ENCODE measurements around the gene BARHL2.
A peak's percentile ranks its signal among the peaks of the same experiment; 100 is the strongest.

The BARHL2 gene

GRCh38 chr1:90724926-90725656 is 8.0 kb upstream of the BARHL2 start:
- DNase-seq (ENCODE audit: low read depth), result no peak

GRCh38 chr1:90724361-90724760 is 7.3 kb upstream of the BARHL2 start:
- DNase-seq (ENCODE audit: low read depth), result no peak

- DNase-seq (ENCODE audit: low read depth), result peak; percentile 10
Measured at GRCh38 chr1:90723590-90724108, 6.5 kb upstream of the BARHL2 start.

GRCh38 chr1:90722874-90723589 is 5.9 kb upstream of the BARHL2 start:
- no peak for DNase-seq (ENCODE audit: low read depth)

- DNase-seq (ENCODE audit: low read depth), result peak; percentile 62
Measured at GRCh38 chr1:90721210-90722194, 4.4 kb upstream of the BARHL2 start.

- DNase-seq (ENCODE audit: low read depth), result no peak
Measured at GRCh38 chr1:90720145-90720636, 3.1 kb upstream of the BARHL2 start.

- DNase-seq (ENCODE audit: low read depth), result no peak
Measured at GRCh38 chr1:90719330-90720144, 2.4 kb upstream of the BARHL2 start.

- no peak for DNase-seq (ENCODE audit: low read depth)
Measured at GRCh38 chr1:90718411-90719329, 1.6 kb upstream of the BARHL2 start.

GRCh38 chr1:90717665-90718410 is 736 bp upstream of the BARHL2 start:
- no peak for DNase-seq (ENCODE audit: low read depth)

- no peak for DNase-seq (ENCODE audit: low read depth)
Measured at GRCh38 chr1:90717356-90717664, 208 bp upstream of the BARHL2 start.

GRCh38 chr1:90716243-90716551 is 905 bp downstream of the BARHL2 start:
- DNase-seq (ENCODE audit: low read depth), result no peak

GRCh38 chr1:90715309-90715708 is 1.8 kb downstream of the BARHL2 start:
- DNase-seq (ENCODE audit: low read depth), result no peak

GRCh38 chr1:90714521-90714951 is 2.6 kb downstream of the BARHL2 start:
- DNase-seq (ENCODE audit: low read depth), result no peak

- no peak for DNase-seq (ENCODE audit: low read depth)
Measured at GRCh38 chr1:90713741-90714509, 3.2 kb downstream of the BARHL2 start.

GRCh38 chr1:90712915-90713730 is 4.0 kb downstream of the BARHL2 start:
- DNase-seq (ENCODE audit: low read depth), result no peak

GRCh38 chr1:90712153-90712856 is 4.8 kb downstream of the BARHL2 start:
- no peak for DNase-seq (ENCODE audit: low read depth)

GRCh38 chr1:90711696-90712095 is 5.4 kb downstream of the BARHL2 start:
- no peak for DNase-seq (ENCODE audit: low read depth)

Data from EH (cell line).